Progenitor cell of endocrine pancreas (in vitro differentiated cells): ENCODE measurements around the gene FAM200A. TPM values are rescaled to one million over a fixed set of nuclear protein-coding genes. Genes with fewer than 3 reads are reported as not detected.

Source experiments
- DNase-seq: peaks from one replicate; pipeline ENCODE4 v3.0.0; 2021; ENCODE audit warnings: low spot score; ENCODE audit not compliant: unreplicated experiment
- H3K27ac Mint-ChIP-seq: 2 replicates; pipeline ENCODE4 v1.8.0; 2021; ENCODE audit warnings: mild to moderate bottlenecking, moderate library complexity, mixed read lengths
- H3K27me3 Mint-ChIP-seq: 2 replicates; pipeline ENCODE4 v1.8.0; 2021; ENCODE audit warnings: mixed read lengths
- H3K36me3 Mint-ChIP-seq: 2 replicates; pipeline ENCODE4 v1.8.0; 2022; ENCODE audit warnings: mixed read lengths; ENCODE audit not compliant: insufficient read depth
- H3K4me1 Mint-ChIP-seq: 2 replicates; pipeline ENCODE4 v1.8.0; 2021; ENCODE audit warnings: low read depth, mixed read lengths
- H3K4me3 Mint-ChIP-seq: 2 replicates; pipeline ENCODE4 v1.8.0; 2021; ENCODE audit warnings: low read depth, mild to moderate bottlenecking, moderate library complexity, mixed read lengths
- H3K9me3 Mint-ChIP-seq: 2 replicates; pipeline ENCODE4 v1.8.0; 2021; ENCODE audit warnings: low read depth, mixed read lengths
- long read RNA-seq: library from polyadenylated mRNA; unstranded; transcript quantifications from one replicate; pipeline ENCODE4 v2.0.0, GENCODE V29; 2020
- total RNA-seq: library from RNA; stranded (reverse); gene quantifications from 2 replicates; pipeline ENCODE4 v1.2.1, GENCODE V29; 2021
- TF ChIP-seq, protein P1 (sequence below): fragments of 200-600 bp; sonication (generic); IDR thresholded peaks from one replicate; pipeline ENCODE4 v1.5.0; 2021; ENCODE audit warnings: antibody characterized with exemption, mild to moderate bottlenecking; ENCODE audit not compliant: unreplicated experiment

The FAM200A gene
- total RNA-seq, result 12.5 and 12.9 TPM in 2 replicates
- long read RNA-seq, transcript FAM200A-202 (2 exons, 2,480 nt), result major isoform, 87 of 90 reads
- long read RNA-seq, partial matches to known transcripts, result 1 of 90 reads
- long read RNA-seq, other reads (novel, unspliced or antisense), result 1 of 90 reads

DNA sequence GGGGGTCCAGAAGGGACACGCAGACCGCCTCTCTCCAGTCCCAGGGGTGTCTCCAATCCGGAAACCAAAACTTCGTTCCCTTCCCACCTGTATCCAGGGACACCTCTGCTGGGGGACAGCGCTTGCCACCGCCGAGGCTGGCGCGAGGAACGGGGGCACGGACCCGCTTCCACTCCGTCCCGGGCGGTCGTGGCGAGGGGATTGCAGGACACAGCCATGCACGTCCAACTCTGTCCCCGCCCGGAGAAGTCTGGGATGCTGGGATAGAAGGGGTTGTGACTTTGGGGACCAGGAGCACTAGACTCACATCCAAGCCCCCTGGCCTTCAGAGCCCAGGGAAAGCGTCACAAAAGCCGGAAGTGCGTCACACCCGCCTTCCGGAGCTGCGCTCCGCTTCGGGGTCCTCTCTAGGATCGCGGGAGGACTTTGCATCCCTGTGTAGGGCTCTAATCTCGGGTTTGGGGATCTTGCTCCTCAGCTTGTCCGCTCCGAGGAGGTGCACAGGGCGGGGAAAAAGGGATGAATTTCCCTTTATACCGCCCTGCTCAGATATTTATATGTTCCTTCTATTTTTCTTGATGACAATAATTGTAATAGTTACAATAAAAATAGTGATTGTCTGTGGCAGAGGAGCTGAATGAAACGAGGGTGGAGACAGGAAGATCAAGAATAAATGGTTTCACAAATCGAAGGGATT, at the start of gene FAM200A:
TSS of gene FAM200A (minus strand) at position 348 of the 697 bp plus-strand sequence. CDS start 3,707 bp downstream, outside the sequence.
- TF ChIP-seq, protein P1, sequence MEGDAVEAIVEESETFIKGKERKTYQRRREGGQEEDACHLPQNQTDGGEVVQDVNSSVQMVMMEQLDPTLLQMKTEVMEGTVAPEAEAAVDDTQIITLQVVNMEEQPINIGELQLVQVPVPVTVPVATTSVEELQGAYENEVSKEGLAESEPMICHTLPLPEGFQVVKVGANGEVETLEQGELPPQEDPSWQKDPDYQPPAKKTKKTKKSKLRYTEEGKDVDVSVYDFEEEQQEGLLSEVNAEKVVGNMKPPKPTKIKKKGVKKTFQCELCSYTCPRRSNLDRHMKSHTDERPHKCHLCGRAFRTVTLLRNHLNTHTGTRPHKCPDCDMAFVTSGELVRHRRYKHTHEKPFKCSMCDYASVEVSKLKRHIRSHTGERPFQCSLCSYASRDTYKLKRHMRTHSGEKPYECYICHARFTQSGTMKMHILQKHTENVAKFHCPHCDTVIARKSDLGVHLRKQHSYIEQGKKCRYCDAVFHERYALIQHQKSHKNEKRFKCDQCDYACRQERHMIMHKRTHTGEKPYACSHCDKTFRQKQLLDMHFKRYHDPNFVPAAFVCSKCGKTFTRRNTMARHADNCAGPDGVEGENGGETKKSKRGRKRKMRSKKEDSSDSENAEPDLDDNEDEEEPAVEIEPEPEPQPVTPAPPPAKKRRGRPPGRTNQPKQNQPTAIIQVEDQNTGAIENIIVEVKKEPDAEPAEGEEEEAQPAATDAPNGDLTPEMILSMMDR, result no peak
- H3K36me3 Mint-ChIP-seq, result peaks cover 40% of the 10 kb centered on the region
- H3K9me3 Mint-ChIP-seq, result peaks cover 12% of the 10 kb centered on the region
- peak within 1 kb of the TSS; percentile 92 for H3K4me3 Mint-ChIP-seq
- H3K4me1 Mint-ChIP-seq, result peaks cover 9% of the 10 kb centered on the region
- H3K27ac Mint-ChIP-seq, result peak within 1 kb of the TSS; percentile 75
- H3K27me3 Mint-ChIP-seq, result no peaks in the 10 kb centered on the region
- DNase-seq, result peak; percentile 60

DNA sequence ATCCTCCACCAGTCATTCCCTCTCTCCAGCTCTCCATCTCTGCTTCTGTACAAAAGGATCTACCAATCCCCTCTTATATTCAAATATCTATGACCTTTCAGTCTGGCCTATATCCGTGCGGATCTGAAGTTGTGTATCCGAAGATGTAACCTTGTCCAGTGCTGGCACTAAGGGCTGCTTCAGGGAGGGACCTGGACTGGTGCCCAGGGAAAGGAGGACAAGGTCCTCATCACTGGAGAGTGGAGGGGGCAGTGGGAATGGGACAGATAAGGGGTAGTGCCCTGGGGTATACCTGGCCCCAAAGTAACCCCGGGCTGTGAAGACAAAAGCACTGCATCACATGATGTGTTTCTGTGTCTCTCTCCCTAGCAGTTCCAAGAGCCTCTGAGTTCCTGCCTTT, 47.9 kb upstream of the FAM200A start:
- no peaks in the 10 kb centered on the region for H3K9me3 Mint-ChIP-seq
- DNase-seq, result no peak
- no peaks in the 10 kb centered on the region for H3K36me3 Mint-ChIP-seq
- H3K27ac Mint-ChIP-seq, result no peak overlapping the region
- H3K4me3 Mint-ChIP-seq, result no peak overlapping the region
- H3K4me1 Mint-ChIP-seq, result no peaks in the 10 kb centered on the region
- TF ChIP-seq, protein P1, result no peak
- H3K27me3 Mint-ChIP-seq, result peaks cover 8% of the 10 kb centered on the region

DNA sequence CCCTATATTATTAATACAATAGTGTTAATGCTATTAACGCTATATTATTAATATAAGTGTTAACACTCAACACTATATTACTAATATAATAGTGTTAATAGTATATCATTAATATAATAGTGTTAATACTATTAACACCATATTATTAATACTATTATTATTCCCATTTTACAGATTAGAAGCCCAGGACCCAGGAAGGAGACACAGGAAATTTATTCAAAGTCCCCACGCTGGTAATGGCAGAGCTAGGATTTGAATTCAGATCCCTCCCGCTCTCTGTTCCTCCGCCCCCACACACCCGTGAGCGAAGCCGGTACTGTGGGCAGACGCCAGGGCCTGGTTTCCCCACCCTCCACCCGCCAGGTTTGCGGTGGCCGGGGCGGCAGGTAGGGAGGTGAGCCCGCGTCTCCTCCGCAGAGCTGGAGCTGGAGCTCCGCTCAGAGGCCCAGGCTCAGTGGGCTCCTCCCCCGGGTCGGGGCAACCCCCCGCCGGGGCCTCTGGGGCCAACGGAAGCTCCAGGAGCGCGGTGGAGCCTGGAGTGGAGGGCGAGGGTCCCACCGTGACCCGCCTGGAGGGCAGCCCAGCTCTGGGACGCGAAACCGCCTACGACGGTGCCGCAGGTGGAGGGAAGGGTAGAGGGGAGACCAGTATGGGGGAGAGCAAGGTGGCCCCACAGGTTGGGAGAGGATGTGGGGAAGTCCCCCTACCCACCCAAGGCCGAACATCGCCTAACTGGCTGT, 46.0 kb upstream of the FAM200A start, which contains the start of gene TMEM225B:
TSS of gene TMEM225B (plus strand) at position 506 of the 740 bp plus-strand sequence. CDS start 6,122 bp downstream, outside the sequence.
- TF ChIP-seq, protein P1, result no peak
- Mint-ChIP-seq H3K36me3 (no peaks in the 10 kb centered on the region), H3K4me3 (no peak within 1 kb of the TSS), H3K27ac (no peak within 1 kb of the TSS), H3K27me3 (peaks cover 8% of the 10 kb centered on the region), H3K4me1 (no peaks in the 10 kb centered on the region), H3K9me3 (no peaks in the 10 kb centered on the region)
- DNase-seq, result no peak

DNA sequence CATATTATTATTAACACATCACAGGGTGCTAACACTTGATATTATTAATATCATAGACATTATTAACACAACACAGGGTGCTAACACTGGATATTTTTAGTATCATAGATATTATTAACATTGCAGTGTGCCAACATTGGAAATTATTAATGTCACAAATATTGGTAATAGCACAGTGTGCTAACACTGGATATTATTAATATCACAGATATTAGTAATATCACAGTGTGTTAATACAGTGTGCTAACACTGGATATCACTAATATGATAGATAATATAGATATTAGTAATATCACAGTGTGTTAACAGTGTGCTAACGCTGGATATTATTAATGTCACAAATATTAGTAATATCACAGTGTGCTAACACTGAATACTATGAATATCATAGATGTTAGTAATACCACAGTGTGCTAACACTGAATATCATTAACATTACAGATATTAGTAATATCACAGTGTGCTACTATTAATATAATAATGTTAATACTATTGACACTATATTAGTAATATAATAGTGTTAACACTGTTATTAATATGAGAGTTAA, 44.6 kb upstream of the FAM200A start:
- Mint-ChIP-seq H3K4me1 (no peaks in the 10 kb centered on the region), H3K27ac (no peak overlapping the region), H3K27me3 (peaks cover 8% of the 10 kb centered on the region), H3K36me3 (no peaks in the 10 kb centered on the region), H3K9me3 (no peaks in the 10 kb centered on the region), H3K4me3 (no peak overlapping the region)
- TF ChIP-seq, protein P1, result no peak
- no peak for DNase-seq
